GM19372 (cell line): Measurements from ENCODE around the gene ZFAND5.

Experiments used
- ATAC-seq: cut with Tn5 transposase; IDR thresholded peaks from one replicate; pipeline ENCODE4 v1.9.1; 2021; ENCODE audit warnings: mild to moderate bottlenecking, low read depth, moderate library complexity; ENCODE audit not compliant: unreplicated experiment

ZFAND5 gene

GRCh38 chr9:72363908-72364678, 915 bp downstream of the ZFAND5 start:
- peak; percentile 34 for ATAC-seq

DNA sequence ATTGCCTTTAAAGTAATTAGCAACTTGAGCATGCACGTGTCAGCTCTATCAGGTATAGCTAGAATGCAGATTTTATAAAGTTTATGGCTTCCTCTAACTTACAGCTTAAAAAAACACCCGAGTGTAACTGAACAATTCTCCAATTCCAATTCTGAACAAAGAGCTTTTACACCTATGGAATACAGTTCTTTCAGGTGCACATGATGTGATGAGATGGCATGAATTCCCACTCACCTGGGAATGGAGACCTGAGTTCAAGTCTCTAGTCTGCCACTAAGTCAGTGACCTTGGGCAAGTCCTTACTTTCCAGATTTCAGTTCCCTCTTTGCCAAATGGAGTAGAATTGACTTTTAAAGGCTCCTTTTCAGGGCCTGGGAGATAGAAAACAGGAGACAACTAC, 1.8 kb downstream of the ZFAND5 start:
- no peak for ATAC-seq

- ATAC-seq = peak; percentile 28
Observed at GRCh38 chr9:72362680-72363139, 2.3 kb downstream of the ZFAND5 start.

DNA sequence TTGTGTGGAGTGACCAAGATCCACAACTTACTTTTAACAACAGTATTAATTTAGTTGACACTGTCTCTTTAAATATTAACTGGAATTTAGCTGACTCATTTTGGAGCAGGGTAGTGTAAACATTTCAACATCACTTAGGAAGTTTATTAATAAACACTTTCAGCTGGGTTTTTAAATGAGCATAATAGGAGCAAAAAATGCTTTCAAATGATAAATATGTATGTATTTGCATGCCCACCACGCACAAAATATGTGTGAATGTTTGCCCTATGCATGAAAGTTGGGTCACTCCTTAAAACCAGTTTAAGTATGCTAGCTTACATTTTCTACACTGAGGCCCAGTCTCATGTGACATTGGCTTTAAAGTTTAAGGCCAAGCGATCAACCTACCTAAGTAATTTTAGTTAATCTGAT, 2.9 kb downstream of the ZFAND5 start:
- ATAC-seq = no peak

GRCh38 chr9:72361217-72361616, 3.8 kb downstream of the ZFAND5 start:
- ATAC-seq = no peak

DNA sequence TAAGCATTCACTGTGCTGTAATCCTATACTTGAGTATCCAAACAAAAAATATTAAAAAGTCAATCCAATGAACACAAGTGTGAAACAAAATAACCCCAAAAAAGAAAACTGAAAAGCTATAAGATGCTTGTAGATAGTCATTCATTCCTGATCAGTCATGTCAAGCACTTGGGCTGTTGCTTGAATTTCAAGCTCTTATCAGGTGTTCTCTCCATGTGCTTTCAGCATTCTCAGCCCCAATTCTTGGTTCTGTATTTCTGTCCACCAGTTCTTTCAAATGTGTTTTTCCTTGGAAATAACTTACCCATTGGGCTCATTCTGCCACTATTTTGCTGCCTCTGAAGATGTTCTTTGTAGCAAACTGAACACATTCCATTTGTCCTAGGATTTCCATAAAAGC, 4.7 kb downstream of the ZFAND5 start:
- ATAC-seq = no peak

DNA sequence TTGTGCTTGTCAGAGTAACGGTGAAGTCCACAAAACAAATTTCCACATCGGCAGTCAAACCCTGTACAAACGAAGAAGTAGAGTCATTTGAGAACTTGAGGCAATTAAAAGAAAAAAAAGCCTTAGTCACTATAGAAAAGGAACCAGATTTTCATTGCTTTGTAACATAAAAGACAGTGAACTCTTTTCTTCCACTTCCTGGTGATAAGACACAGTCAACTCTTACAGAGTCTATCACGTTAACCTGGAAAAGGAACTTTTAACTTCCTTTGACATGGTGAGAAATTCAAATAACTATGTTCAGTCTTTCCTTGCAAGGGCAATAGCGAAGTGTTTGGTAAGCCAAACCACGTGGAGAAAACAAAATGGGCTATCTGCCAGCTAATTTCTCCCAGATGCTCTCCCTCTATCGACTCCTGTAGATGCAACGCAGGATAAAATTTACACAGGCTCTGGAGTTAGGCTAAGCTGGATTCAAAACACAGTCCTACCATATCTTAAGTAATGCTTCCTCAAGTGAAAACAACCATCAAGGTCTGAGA, 8.9 kb downstream of the ZFAND5 start:
- no peak for ATAC-seq

GRCh38 chr9:72355153-72355552, 9.9 kb downstream of the ZFAND5 start:
- no peak for ATAC-seq

GRCh38 chr9:72354704-72355103, 10.3 kb downstream of the ZFAND5 start:
- ATAC-seq = no peak

DNA sequence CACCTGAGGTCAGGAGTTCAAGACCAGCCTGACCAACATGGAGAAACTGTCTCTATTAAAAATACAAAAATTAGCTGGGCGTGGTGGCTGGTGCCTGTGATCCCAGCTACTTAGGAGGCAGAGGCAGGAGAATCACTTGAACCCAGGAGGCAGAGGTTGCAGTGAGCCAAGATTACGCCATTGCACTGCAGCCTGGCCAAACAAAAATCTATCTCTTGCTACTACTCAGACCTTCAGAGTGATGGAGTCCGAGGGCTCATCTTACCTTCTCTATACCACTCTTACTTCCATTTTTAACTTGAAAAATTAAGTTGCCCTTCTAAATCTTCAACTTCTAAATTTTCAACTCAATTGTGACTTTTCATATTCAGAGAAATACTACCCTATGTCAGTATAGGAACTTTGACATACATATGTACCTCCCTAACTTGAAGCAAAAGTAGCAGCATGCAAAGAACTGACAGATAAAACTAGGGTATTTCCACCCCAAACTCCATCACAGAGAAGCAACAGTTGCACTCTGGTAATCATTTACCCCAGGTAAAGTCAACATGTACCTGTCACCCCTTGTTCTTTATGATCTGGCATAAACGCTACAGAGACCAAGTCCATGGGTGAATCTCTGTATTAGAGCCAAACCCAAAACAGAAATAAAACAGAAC, 11.4 kb downstream of the ZFAND5 start:
- no peak for ATAC-seq

GRCh38 chr9:72352911-72353388, 12.1 kb downstream of the ZFAND5 start:
- no peak for ATAC-seq

DNA sequence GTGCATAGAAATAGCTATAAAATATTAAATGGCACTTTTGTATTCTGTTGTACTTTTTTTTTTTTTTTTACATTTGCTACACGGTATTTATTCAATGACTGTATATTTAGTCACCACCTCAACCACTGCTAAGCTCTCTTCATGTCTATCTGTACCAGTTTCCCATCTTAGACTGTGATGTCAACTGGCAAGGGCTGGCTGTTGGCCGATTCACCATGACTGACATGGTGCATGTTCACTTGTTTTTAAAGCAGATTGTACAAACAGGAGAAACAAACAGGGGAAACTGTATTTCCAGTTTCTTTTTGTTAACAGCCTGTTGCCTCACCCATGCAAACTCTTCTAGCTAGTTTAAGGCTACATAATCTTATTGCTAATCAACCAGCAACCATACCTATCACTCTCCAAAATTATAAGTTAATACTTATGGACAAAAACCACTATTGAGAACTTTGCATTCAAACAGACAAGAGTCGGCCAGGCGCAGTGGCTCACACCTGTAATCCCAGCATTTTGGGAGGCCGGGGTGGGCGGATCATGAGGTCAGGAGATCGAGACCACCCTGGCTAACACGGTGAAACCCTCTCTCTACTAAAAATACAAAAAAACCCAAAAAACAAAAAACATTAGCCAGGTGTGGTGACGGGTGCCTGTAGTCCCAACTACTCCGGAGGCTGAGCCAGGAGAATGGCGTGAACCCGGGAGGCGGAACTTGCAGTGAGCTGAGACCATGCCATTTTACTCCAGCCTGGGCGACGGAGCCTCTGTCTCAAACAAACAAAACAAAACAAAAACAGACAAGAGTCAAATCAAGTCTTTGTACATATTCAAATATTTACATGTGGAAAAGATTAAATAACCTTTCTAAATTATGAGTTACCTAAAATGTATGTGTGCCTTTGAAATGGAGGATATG, 13.2 kb downstream of the ZFAND5 start:
- no peak for ATAC-seq

GRCh38 chr9:72349911-72350310, 15.1 kb downstream of the ZFAND5 start:
- no peak for ATAC-seq

DNA sequence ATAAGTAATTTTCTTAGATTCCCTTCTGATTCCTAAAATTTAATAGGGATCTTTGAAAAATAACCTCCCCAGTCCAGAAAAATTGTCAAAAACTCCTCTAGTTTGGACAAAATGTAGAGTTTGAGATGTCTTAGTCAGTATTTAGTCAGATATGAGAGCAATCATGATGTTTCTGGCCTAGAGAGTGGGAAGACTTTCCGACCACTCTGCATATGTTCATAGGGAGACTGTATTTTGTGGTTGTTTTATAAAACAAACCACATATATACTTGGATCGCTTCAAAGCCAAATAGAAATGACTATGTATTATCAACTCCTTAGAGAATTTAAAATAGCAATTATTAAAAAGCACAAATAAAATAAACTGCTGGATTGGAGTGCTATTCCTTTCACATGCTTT, 15.8 kb downstream of the ZFAND5 start:
- no peak for ATAC-seq

DNA sequence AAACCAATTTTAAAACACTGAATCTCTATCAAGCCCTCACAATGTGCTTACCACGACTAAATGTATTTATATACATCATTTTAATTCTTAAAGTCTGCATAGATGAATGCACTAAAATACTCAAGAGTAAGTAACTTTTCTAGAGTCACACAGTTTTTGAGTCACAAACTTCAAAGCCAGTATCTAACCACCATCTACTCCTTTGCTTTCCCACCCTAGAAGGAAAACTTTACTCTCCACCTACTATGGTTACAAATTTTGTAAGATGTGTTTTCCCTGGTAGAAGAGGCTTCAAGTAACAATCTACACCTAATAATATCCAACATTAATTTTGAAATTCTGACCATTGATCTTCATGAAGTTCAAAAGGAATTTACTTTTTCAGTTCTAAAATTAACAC, 18.7 kb downstream of the ZFAND5 start:
- ATAC-seq = no peak

DNA sequence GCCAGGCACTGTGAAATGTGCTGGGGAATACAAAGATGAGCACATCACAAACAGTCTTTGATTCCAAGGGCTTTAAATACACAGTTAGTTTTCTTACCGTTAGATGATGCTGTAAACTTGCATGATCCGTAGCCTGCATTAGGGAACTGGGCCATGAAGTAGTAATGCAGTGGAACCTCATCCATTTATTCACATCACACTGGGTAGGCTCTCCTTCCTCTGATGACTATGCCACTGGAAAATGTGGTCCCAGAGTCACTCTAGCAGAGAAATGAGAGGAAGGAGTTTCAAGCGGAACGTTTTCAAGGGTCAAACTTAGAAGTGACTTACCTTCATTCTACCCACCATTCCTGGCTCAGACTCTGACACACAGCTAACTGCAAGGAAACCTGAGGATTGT, 26.4 kb downstream of the ZFAND5 start:
- ATAC-seq = no peak

DNA sequence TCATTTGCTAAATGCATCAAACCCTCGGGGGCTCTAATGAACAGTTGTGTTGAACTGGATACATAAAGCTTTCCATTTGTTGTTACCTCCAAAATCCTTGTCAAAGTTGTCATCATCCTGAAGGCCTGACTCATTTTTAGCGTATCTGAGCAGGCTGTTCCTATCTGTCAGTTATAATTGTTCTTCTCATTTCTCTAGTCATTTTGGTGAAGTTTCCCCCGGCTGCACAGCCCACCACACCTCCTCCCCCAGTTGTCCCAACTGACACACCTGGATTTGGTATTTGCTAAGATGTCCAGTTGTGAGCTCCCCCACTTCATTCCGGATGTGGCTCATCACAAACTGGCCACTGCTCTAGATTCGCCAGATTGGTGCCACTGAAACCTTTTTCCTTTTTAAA, 27.7 kb downstream of the ZFAND5 start:
- no peak for ATAC-seq

- ATAC-seq = no peak
Observed at GRCh38 chr9:72334658-72335337, 30.2 kb downstream of the ZFAND5 start.

DNA sequence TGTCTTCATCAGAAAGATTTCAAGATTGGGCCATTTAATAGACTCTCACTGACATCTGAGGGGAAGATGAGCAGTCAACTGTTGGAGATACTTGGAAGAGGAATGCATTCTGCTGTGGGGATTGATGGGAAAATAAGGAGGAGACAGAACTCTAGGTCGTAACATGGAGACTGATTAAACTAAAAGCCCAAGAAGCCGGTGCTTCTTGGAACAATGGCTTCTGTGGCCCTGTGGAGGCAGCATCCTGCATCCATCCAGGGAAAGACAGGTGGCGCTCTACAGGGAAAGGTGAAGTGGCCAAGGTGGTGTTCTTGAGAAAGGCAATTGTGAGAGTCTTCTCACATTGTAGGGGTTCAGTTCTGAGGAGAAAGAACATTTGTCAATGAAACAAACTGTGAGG, 31.3 kb downstream of the ZFAND5 start:
- ATAC-seq = no peak

- no peak for ATAC-seq
Observed at GRCh38 chr9:72333197-72333596, 31.8 kb downstream of the ZFAND5 start.
